Keratinocyte (primary cell): ENCODE results near the gene SPEM2. TPM values are rescaled to one million over a fixed set of nuclear protein-coding genes. Genes with fewer than 3 reads are reported as not detected.

ENCODE experiments used
- DNase-seq: peaks from one replicate; pipeline ENCODE4 v3.0.0-alpha.2; 2011; ENCODE audit warnings: low read depth, missing footprints, low spot score
- FAIRE-seq: peaks from 2 replicates; lab custom pipeline; 2011; peaks lifted over from hg19 to GRCh38; lab: Jason Lieb, UNC
- H2AFZ ChIP-seq: 2 replicates; pipeline ENCODE4 v1.6.0; 2012; ENCODE audit warnings: low read length, control low read depth, inconsistent platforms; ENCODE audit not compliant: control insufficient read depth
- H3K27ac ChIP-seq: 2 replicates; pipeline ENCODE4 v1.5.1; 2011; ENCODE audit warnings: low read length; ENCODE audit not compliant: control insufficient read depth, insufficient read depth
- H3K27me3 ChIP-seq: 3 replicates; pipeline ENCODE4 v1.6.0; 2011; ENCODE audit warnings: low read length; ENCODE audit not compliant: control insufficient read depth, insufficient read depth; ENCODE audit errors: extremely low read depth
- H3K36me3 ChIP-seq, 2 experiments: 2 replicates in 1 of 2; 3 replicates in 1 of 2; pipeline ENCODE4 v1.5.1; 2011; ENCODE audit warnings: low read length in 2 of 2, mild to moderate bottlenecking in 1 of 2; ENCODE audit not compliant: control insufficient read depth in 2 of 2, insufficient read depth in 2 of 2; ENCODE audit errors: extremely low read depth in 1 of 2
- H3K4me1 ChIP-seq: 3 replicates; pipeline ENCODE4 v1.5.1; 2011; ENCODE audit warnings: low read length; ENCODE audit not compliant: control insufficient read depth, insufficient read depth; ENCODE audit errors: extremely low read depth
- H3K4me2 ChIP-seq: 3 replicates; pipeline ENCODE4 v1.6.0; 2011; ENCODE audit warnings: low read depth, low read length; ENCODE audit not compliant: control insufficient read depth, insufficient read depth; ENCODE audit errors: extremely low read depth
- H3K4me3 ChIP-seq, 3 experiments: fragments of 200-600 bp in 1 of 3; sonication (generic) in 1 of 3; 2 replicates in 2 of 3; 3 replicates in 1 of 3; pipeline ENCODE4 v1.5.1; 2011 to 2016; ENCODE audit warnings: low read length in 3 of 3, mild to moderate bottlenecking in 3 of 3, control low read depth in 2 of 3, inconsistent platforms in 1 of 3, low read depth in 1 of 3, mixed read lengths in 1 of 3, mixed run types in 1 of 3, moderate library complexity in 1 of 3; ENCODE audit not compliant: control insufficient read depth in 2 of 3, insufficient read depth in 2 of 3; ENCODE audit errors: extremely low read depth in 1 of 3
- H3K79me2 ChIP-seq: 2 replicates; pipeline ENCODE4 v1.6.0; 2012; ENCODE audit warnings: low read length; ENCODE audit not compliant: control insufficient read depth, insufficient read depth
- H3K9ac ChIP-seq: 3 replicates; pipeline ENCODE4 v1.6.0; 2011; ENCODE audit warnings: low read length; ENCODE audit not compliant: control insufficient read depth, insufficient read depth; ENCODE audit errors: extremely low read depth
- H3K9me1 ChIP-seq: 3 replicates; pipeline ENCODE4 v1.6.0; 2011; ENCODE audit warnings: low read length; ENCODE audit not compliant: control insufficient read depth, insufficient read depth; ENCODE audit errors: extremely low read depth
- H3K9me3 ChIP-seq: 2 replicates; pipeline ENCODE4 v1.5.1; 2012; ENCODE audit warnings: low read depth, low read length; ENCODE audit not compliant: control insufficient read depth
- H4K20me1 ChIP-seq: 3 replicates; pipeline ENCODE4 v1.6.0; 2011; ENCODE audit warnings: low read length; ENCODE audit not compliant: control insufficient read depth, insufficient read depth; ENCODE audit errors: extremely low read depth
- EZH2 ChIP-seq: IDR thresholded peaks from one replicate; pipeline ENCODE4 v1.6.1; 2012; ENCODE audit warnings: inconsistent platforms, mild to moderate bottlenecking, low read length, moderate library complexity
- dilution Hi-C: fragments of 300-500 bp; cut with MboI; formaldehyde crosslinking; loops from one replicate; pipeline ENCODE4 v1.7.0; 2020; ENCODE audit warnings: low sequenced_read_pairs; ENCODE audit not compliant: extremely low pct_ligation_motif_present
- polyA plus RNA-seq, 5 experiments: library from polyadenylated mRNA; depleted of rRNA in 3 of 5; stranded (reverse) in 3 of 5; stranded (forward) in 1 of 5; unstranded in 1 of 5; fragments of >200 nt; gene quantifications; 1 replicate in 1 of 5; 2 replicates in 3 of 5; 3 replicates in 1 of 5; pipeline versions ENCODE4 v1.2.1 to v1.2.3, GENCODE V29; 2011 to 2012; ENCODE audit warnings: missing spikeins in 2 of 5, low read depth in 1 of 5, low replicate concordance in 1 of 5
- TF ChIP-seq, protein P1 (sequence below), 3 experiments: IDR thresholded peaks in 1 of 3; conservative IDR thresholded peaks in 1 of 3; optimal IDR thresholded peaks in 1 of 3; 2 replicates in 2 of 3; 3 replicates in 1 of 3; pipeline versions ENCODE3 to v1.5.1; 2011; ENCODE audit warnings: low read length in 3 of 3, mild to moderate bottlenecking in 3 of 3, moderate library complexity in 2 of 3, control low read depth in 1 of 3, inconsistent platforms in 1 of 3; ENCODE audit not compliant: insufficient read depth in 2 of 3; ENCODE audit errors: extremely low read depth in 1 of 3

Gene SPEM2
- polyA plus RNA-seq, 1 donor (not counting 4 experiments of a cell fraction or from before 2014, with no cell fraction given) = not detected

DNA sequence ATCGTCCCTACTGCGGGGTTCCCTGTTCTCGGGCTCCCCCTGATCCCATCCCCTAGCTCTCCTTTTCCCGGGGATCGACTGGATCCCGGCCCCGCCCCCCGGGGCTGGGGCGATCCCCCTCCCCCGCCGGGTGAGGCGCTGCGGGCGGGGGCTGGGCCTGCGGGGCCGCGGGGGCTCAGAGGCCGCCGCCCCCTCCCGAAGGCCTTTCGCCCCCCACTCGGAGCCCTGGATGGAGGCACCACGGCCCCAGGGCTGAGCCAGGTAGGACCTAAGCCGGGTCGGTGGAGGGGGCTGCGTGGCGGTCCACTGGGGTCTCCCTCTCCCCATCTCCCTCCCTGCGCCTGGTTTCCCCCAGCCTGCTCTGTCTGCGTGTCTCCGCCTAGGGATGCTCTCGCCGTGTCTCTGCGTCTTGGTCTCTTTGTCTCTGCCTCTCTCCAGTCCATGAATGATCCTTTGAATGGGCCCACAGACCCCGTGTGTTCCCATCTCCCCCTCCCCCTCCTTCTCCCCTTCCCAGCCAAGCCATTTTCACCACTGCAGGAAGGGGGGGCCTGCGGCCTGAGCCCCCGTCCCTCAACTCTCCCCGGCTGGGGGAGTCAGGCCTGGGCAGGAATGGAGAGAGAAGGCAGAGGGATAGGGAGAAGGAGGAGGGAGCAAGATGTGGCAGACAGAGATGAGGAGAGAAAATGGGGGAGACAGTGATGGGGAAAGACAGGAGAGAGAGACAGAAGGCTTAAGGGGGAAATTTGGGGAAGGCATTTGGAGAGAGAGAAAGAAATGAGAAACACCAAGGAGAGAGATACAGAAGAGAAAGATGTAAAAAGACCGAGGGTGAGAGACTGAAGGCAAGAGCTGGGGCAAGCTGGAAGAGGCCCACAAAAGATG is 19.8 kb upstream of the SPEM2 start:
- no peak for FAIRE-seq
- H3K27ac ChIP-seq = no peak overlapping the region

DNA sequence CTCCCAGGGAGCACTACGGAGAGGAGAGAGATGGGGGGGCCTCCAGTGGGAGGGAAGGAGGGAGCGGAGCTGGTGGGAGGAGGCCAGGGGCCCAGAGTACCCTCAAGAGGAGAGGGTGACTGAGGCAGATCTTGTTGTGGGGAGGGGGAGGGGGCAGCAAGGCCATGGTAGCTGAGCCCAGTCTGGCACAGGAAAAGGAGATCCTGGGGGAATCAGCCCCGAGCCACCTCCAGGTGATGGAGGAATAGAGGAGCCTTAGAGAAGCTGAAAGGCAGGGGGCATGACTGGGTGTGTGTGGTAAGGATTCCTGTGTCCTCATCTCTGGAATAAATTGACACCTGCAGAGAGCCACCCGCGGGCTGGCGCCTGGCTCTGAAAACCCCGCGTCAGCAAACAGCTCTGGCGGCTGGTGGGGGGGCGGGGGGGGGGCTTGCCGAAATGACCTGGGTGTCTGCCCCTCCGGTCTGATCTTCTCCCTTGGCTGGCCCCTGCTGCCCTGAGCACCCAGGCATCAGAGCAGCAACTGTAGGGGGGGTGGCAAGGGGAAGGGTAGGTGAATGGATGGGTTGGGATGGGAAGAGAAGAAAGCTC is 19.1 kb upstream of the SPEM2 start:
- Histone ChIP-seq H3K4me2 (no peak overlapping the region), H4K20me1 (no peaks in the 10 kb centered on the region), H3K9me3 (no peaks in the 10 kb centered on the region), H3K4me3 (no peak overlapping the region), H3K36me3 (peaks cover 0 to 4% of the 10 kb centered on the region in 2 experiments), H3K9ac (no peak overlapping the region), H3K27me3 (no peaks in the 10 kb centered on the region), H3K9me1 (no peaks in the 10 kb centered on the region), H3K27ac (no peak overlapping the region), H3K79me2 (peaks cover 5% of the 10 kb centered on the region), H2AFZ (no peak overlapping the region), H3K4me1 (peaks cover 15% of the 10 kb centered on the region)
- FAIRE-seq = no peak
- dilution Hi-C loops = no loop called here
- TF ChIP-seq, protein P1, sequence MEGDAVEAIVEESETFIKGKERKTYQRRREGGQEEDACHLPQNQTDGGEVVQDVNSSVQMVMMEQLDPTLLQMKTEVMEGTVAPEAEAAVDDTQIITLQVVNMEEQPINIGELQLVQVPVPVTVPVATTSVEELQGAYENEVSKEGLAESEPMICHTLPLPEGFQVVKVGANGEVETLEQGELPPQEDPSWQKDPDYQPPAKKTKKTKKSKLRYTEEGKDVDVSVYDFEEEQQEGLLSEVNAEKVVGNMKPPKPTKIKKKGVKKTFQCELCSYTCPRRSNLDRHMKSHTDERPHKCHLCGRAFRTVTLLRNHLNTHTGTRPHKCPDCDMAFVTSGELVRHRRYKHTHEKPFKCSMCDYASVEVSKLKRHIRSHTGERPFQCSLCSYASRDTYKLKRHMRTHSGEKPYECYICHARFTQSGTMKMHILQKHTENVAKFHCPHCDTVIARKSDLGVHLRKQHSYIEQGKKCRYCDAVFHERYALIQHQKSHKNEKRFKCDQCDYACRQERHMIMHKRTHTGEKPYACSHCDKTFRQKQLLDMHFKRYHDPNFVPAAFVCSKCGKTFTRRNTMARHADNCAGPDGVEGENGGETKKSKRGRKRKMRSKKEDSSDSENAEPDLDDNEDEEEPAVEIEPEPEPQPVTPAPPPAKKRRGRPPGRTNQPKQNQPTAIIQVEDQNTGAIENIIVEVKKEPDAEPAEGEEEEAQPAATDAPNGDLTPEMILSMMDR (optimal IDR thresholded peaks at IDR 0.05 in 1 of 3, IDR thresholded peaks at IDR 0.05 in 1 of 3, conservative IDR thresholded peaks at IDR 0.05 in 1 of 3; ENCODE audit: extremely low read depth in 1 of 3, insufficient read depth in 2 of 3, low read length in 3 of 3) = no peak
- no peak for TF ChIP-seq EZH2
- no peak for DNase-seq

More for the DNA sequence above, 19.8 kb upstream of the SPEM2 start:
- peaks cover 0 to 4% of the 10 kb centered on the region in 2 experiments for H3K36me3 ChIP-seq
- H3K79me2 ChIP-seq = peaks cover 5% of the 10 kb centered on the region
- no peaks in the 10 kb centered on the region for H3K27me3 ChIP-seq
- no peak for DNase-seq
- H3K9me3 ChIP-seq = no peaks in the 10 kb centered on the region
- H3K9me1 ChIP-seq = no peaks in the 10 kb centered on the region
- peak overlapping the region; percentile 24 for H2AFZ ChIP-seq
- no peaks in the 10 kb centered on the region for H4K20me1 ChIP-seq
- H3K4me3 ChIP-seq = peak overlapping the region; percentile 53 to 72 (median 55)
- dilution Hi-C loops = no loop called here
- peaks cover 15% of the 10 kb centered on the region for H3K4me1 ChIP-seq
- H3K4me2 ChIP-seq = peak overlapping the region; percentile 85
- TF ChIP-seq EZH2 = no peak
- TF ChIP-seq, protein P1 (optimal IDR thresholded peaks at IDR 0.05 in 1 of 3, IDR thresholded peaks at IDR 0.05 in 1 of 3, conservative IDR thresholded peaks at IDR 0.05 in 1 of 3; ENCODE audit: extremely low read depth in 1 of 3, insufficient read depth in 2 of 3, low read length in 3 of 3) = no peak
- peak overlapping the region; percentile 78 for H3K9ac ChIP-seq
